CD1c-positive myeloid dendritic cell (primary cell): ENCODE data around the gene LHFPL3.
"Not testable (repeated sequence)": the region's sequence is repeated elsewhere in the genome, so short reads cannot be mapped to it uniquely, and the experiment has no call there.

ENCODE experiments used
- DNase-seq: peaks from one replicate; pipeline ENCODE4 v3.0.0-alpha.2; 2016; ENCODE audit errors: extremely low spot score

Gene LHFPL3

DNA sequence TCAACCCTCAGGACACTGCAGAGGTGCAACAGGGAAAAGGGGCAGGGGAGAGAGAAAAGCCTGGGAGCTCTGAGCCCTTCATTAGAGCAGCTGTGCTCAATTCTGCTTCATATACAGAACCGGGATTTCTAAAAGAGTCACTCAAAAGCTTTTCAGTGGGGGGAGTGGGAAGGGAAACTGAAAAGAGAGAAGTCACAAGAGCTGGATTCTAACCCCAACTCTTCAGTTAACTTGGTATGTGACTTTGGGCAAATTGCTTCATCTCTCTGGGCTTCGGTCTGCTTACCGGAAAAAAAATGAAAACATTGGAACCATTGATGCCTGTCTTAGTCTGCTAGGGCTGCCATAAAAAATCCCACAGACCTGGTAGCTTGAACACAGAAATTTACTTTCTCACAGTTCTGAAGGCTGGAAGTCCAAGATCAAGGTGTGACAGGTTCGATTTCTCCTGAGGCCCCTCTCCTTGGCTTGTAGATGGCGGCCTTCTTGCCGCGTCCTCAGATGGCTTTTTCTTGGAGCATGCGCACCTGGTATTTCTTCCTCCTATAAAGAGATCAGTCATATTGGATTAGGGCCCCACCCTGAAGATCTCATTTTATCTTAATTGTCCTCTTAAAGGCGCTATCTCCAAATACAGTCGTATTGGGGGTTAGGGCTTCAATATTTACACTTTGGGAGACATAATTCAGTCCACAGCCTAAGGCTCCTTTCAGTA, 567.3 kb downstream of the LHFPL3 start:
- DNase-seq: peak; percentile 81

DNA sequence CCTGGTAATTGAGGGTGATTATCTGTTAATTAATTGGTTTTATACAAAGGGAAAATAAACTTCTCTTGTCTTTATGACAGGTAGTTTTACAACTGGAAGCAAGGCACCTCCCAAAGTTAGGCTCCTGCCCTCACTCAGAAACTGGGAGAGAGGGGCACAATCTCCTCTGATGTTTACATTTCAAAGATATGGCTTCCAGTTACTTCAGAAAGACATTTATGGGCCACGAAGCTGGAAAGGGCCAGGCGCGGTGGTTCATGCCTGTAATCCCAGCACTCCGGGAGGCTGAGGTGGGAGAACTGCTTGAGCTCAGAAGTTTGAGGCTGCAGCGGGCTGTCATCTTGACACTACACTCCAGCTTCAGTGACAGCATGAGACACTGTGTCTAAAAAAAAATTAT, 570.0 kb downstream of the LHFPL3 start:
- DNase-seq: no peak

DNA sequence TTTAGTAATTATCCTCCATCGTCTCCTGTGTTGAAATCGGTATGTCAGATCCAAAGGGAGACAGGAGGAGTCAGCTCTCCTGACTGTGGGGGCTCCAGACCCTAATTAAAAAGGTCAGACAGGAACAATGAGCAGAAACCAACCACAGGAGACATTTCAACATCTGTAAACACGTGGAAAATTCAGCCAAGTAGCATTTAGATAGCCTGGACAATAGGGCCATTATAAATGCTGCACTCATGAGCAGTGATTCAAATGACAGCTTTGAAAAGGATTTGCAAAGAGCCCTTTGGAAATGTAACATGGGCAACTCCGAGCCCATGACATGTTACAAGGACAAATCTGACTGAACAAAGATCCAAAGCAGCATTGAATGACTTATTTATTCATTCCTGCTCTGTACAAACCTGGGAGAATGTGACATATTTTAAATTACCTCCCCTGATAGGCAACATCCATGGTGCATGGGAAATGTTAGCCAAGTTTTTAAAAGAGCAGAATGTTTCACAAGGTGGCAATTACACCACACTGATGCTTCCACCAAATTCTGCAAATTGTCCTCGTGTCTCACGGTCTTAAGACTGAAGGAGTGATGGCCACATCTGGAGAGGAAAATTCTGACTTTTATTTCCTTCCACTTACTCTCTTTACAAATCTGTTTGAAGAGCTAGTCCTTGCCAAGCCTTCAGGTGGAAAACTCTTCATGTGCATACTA, 572.3 kb downstream of the LHFPL3 start:
- no peak for DNase-seq

- no peak for DNase-seq
These were observed 572.8 kb downstream of the LHFPL3 start for GRCh38 chr7:104901240-104901619.

DNA sequence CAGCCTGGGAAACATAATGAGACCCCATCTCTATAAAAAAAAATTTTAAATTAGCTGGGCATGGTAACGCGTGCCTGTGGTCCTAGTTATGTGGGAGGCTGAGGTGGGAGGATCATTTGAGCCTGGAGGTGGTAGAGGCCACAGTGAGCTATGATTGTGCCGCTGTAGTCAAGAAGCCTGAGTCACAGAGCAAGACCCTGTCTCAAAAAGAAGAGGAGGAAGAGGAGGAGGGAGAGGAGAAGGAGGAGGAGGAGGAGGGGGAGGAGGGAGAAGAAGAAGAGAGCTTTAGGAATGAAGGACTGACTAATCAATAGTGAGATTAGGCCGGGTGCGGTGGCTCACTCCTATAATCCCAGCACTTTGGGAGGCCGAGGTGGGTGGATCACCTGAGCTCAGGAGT, 573.8 kb downstream of the LHFPL3 start:
- no peak for DNase-seq

DNA sequence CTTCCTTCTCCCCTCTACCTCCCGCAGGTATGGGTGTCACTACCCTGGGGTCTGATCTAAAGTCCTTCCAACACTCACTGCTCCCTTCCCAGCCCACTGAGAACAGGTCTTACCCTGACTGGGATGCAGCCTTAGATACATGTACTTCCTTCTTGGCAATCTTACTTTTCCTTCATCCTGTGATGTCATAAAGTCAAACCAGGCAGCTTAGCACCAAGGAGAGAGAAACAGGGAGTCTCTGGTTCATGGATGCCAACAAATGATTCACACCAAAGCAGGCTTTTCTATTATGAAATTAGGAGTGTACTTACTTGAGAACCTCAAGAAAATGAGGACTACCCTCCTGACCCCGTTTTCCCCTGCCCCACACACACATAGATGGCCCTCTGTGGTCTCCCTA, 574.6 kb downstream of the LHFPL3 start:
- no peak for DNase-seq

DNA sequence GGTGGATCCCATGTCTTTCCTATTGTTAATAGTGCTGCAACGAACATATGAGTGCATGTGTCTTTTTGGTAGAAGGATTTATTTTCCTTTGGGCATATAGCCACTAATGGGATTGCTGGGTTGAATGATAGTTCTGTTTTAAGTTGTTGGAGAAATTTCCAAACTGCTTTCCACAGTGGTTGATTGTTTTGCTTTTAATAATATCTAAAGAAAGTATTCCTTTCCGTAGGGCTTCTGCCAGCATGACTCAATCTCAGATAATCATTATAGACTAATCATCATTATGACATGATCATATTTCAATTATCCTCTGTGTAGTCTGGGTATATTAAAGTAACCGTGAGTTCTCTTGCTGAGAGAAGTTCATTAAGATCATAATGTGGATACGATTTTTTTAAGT, 575.4 kb downstream of the LHFPL3 start:
- DNase-seq: no peak

DNA sequence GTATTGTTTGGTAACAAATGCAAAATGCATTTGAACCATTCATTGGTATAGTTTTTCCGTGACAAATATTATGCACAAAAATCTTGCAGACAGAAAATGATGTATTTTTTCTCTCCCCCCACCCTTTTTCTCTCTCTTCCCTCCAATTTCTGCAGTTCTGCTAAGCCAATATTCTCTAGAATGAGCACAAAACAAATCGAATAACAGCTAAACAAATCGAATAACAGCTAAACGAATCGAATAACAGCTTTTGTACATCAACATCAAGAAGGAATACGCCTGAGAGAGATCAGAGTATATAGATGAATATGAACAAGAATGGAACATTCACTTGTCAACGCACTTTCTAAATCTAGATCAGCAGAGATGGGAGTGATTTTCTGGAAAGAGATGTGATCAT, 577.6 kb downstream of the LHFPL3 start:
- no peak for DNase-seq

DNA sequence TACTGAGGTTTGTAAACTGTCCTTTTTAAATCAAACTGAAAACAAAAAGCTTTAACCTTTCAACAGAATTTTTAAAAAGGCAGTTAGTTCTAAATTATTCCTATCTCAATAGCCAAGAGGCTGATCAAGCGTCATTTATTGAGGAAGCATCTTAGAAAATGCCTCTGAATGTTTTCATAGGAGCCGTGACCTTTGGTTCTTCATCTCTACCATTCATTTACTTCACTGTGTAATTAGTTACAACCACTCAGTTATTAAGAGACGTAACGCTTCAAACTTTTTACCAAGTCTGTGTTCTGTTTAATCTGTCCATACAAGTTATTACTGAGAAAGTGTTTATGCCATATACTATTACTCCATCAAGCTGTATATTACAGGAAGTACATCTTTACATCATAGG, 578.2 kb downstream of the LHFPL3 start:
- DNase-seq: no peak

GRCh38 chr7:104908636-104909035, 580.2 kb downstream of the LHFPL3 start:
- no peak for DNase-seq

GRCh38 chr7:104909096-104909495, 580.7 kb downstream of the LHFPL3 start:
- no peak for DNase-seq

DNA sequence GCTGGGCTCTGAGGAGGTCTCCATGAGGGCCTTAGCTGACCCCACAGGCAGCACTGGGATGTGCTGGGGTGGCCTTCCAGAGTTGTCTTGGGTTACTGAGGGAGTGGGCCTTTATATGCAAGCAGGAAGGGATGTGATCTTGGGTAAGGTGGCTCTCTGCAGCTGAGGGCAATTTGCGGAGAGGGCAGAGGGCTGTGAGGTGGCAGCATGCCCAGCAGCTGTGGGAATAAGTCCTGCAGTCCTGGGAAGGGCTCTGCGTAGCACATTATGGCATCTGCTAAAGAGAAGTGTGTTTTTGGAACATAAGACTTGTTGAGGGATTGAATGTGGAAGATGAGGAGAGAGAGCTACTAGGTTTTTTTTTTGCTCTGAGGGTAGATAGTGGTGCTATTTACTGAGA, 586.0 kb downstream of the LHFPL3 start:
- no peak for DNase-seq

DNA sequence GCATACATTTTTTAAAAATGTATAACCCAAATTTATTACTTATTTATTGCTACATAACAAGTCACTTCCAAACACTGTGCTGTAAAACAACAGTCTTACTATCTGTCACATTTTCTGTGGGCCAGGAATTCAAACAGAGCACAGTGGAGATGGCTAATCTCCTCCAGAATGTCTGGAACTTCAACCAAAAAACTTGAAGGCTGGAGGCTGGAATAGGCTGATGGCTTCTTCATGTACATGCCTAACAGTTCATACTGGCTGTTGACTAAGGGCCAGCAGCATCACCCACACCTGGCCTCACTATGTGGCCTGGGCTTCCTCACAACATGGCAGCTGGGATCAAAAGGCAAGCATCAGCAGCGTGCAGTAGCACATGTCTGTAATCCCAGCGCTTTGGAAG, 593.2 kb downstream of the LHFPL3 start:
- no peak for DNase-seq

GRCh38 chr7:104922182-104923009, 594.0 kb downstream of the LHFPL3 start:
- no peak for DNase-seq

GRCh38 chr7:104923010-104923421, 594.6 kb downstream of the LHFPL3 start:
- peak; percentile 93 for DNase-seq

DNA sequence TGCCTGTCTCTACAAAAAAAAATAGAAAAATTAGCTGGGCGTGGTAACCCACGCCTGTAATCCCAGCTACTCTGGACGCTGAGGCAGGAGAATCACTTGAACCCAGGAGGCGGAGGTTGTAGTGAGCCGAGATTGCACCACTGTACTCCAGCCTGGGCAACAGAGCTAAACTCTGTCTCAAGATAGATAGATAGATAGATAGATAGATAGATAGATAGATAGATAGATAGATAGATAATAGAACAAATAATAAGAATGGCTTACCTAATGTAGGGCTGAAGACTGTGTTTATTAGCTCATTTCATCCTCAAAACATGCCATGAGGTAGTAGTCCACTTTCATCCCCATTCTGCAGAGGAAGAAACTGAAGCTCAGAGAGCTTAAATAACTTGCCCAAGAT, 597.8 kb downstream of the LHFPL3 start:
- DNase-seq: not testable (repeated sequence)

GRCh38 chr7:104926601-104927041, 598.2 kb downstream of the LHFPL3 start:
- DNase-seq: no peak

DNA sequence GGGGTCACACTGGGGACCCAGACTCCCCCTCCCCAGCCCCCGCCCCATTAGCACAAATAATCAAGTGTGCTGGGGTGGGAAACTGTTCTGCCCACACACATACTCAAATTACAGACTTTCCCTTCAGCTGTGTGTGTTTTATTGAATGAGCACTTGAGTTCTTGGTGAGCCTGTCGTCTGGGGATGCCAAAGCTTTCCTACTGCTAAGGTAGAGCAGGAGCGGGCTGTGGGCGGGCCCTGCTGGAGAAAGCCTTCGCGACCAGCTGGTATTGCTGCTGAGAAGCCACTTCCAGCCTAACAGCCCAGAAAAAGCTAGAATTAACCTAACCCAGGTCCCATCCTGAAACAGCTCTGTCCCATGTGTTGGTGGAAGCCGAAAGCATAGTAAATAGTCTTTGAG, 598.7 kb downstream of the LHFPL3 start:
- no peak for DNase-seq

DNA sequence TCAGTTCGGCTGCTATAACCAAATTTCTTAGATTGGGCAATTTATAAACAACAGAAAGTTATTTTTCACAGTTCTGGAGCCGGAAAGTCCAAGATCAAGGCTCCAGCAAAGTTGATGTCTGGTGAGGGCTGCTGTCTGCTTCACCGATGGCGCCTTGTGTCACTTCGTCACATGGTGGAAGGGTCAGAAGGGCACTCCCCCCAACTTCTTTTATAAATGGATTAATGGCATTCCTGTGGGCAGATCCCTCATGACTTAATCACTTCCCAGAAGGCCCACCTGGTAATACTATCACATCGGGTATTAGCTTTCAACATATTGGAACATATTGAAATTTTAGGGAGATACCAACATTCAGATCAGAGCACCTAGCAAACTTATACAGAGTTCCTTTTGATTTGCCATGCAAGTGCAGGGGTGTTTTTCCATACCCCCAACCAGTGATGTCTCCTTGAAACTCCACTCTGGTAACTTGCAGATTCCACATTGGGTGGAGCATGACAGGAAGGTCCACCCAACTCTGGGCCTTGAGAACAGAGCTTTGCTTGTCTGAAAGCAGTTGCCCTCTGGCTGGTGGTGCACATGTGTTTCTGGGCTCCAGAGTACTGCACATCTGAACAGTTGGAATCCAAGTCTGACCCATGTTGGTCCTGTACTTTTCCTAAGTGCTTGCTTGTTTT, 600.5 kb downstream of the LHFPL3 start:
- no peak for DNase-seq

DNA sequence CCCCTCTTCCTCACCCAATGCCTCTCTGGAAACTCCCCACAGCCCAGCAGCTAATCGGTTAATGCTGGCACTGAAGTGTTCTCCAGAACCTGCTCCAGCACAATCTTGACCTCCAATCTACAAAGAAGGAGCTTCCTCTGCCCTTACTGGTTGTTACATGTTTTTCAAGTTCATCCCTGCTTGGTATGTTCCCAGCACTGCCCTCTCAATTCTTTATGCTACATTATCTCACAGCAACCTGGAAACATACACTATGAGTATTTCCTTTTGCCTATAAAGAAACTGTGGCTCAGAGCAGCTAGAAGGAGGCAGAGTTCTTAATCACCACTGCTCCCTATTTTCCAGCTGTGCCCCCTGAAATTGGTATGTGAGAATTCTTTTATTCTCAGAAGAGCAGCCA, 601.5 kb downstream of the LHFPL3 start:
- no peak for DNase-seq

- no peak for DNase-seq
These were observed 602.9 kb downstream of the LHFPL3 start for GRCh38 chr7:104931181-104931781.

DNA sequence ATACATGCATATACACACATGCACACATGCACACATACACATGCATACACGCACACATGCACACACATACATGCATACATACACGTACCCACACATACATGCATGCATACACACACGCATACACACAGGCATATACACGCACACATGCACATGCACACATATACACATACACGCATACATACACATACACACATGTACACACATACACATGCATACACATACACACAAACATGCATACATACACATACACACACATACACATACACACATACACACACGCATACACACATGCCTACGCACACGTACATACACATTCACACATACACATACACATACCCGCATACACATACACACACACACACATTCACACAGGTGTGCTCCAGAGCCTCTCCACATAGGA, 604.6 kb downstream of the LHFPL3 start:
- DNase-seq: no peak
